ENCODE data around the gene NOTO. TPM values are rescaled to one million over a fixed set of nuclear protein-coding genes. Genes with fewer than 3 reads are reported as not detected.

The NOTO gene
- total and polyA plus RNA-seq, 4 experiments from 2014 or later: not detected

- no peak overlapping the region for H3K27ac ChIP-seq (ENCODE audit: low read depth, low read length)
- intact Hi-C loops (cut with micrococcal nuclease): loop anchor here (10.0 kb wide), 1 partner anchor 746 kb away; the partner anchor contains the start of gene TET3
- peaks cover 12 to 63% of the 10 kb centered on the region in 2 donors for H3K36me3 Mint-ChIP-seq
Observed at GRCh38 chr2:73238976-73239375, 36.6 kb downstream of the NOTO start.

GRCh38 chr2:73239776-73240175 lies 37.4 kb downstream of the NOTO start:
- Mint-ChIP-seq H3K27ac (peak overlapping the region in 3 of 7 donors; percentile 3 to 71 (median 70)), H3K4me1 (peaks cover 24 to 46% (median 34%) of the 10 kb centered on the region in 4 donors), H3K36me3 (peaks cover 15 to 65% of the 10 kb centered on the region in 2 donors), H3K4me3 (no peak overlapping the region), H3K9me3 (no peaks in the 10 kb centered on the region), H3K27me3 (no peaks in the 10 kb centered on the region)
- no peak overlapping the region for H3K27ac ChIP-seq (ENCODE audit: low read depth, low read length)
- H3K4me3 ChIP-seq (ENCODE audit: low read length in 2 of 2): no peak overlapping the region
- H3K36me3 ChIP-seq (ENCODE audit: insufficient read depth, low read length): peaks cover 39% of the 10 kb centered on the region
- POLR2A ChIA-PET (ENCODE audit: partially characterized antibody): interaction anchor here (1.4 kb wide), 1 partner anchor 33 kb away, joined by 4 read pairs; no protein-coding TSS in a partner anchor
- H3K27me3 ChIP-seq (ENCODE audit: insufficient read depth, low read length): no peaks in the 10 kb centered on the region
- intact Hi-C loops (cut with micrococcal nuclease): loop anchor here (10.0 kb wide), 1 partner anchor 745 kb away; the partner anchor contains the start of gene TET3
- CTCF ChIA-PET (ENCODE audit: partially characterized antibody): interaction anchor here (1.6 to 8.4 kb wide), 2 partner anchors 22 to 28 kb away, joined by 4 to 77 read pairs; partner anchors contain the start of gene SMYD5
- no peak for DNase-seq
- H3K9me3 ChIP-seq (ENCODE audit: control insufficient read depth in 1 of 2, low read length in 2 of 2): no peaks in the 10 kb centered on the region
- peaks cover 33% of the 10 kb centered on the region for H3K4me1 ChIP-seq (ENCODE audit: insufficient read depth, low read length)

More at GRCh38 chr2:73238976-73239375, 36.6 kb downstream of the NOTO start:
- ChIA-PET POLR2A (ENCODE audit: partially characterized antibody) (interaction anchor here (1.1 to 1.4 kb wide), 3 partner anchors 9 to 33 kb away, joined by 3 to 4 read pairs (median 3); no protein-coding TSS in a partner anchor), CTCF (ENCODE audit: partially characterized antibody) (interaction anchor here (1.0 to 8.4 kb wide), 4 partner anchors 18 to 61 kb away, joined by 3 to 77 read pairs (median 4); partner anchors contain the start of gene SMYD5)
- H3K36me3 ChIP-seq (ENCODE audit: insufficient read depth, low read length): peaks cover 31% of the 10 kb centered on the region
- H3K4me3 ChIP-seq (ENCODE audit: low read length in 2 of 2): no peak overlapping the region
- H3K27me3 ChIP-seq (ENCODE audit: insufficient read depth, low read length): no peaks in the 10 kb centered on the region
- H3K9me3 Mint-ChIP-seq: no peaks in the 10 kb centered on the region
- H3K27ac Mint-ChIP-seq: peak overlapping the region in 3 of 7 donors; percentile 22 to 71 (median 53)
- H3K27me3 Mint-ChIP-seq: no peaks in the 10 kb centered on the region
- H3K4me1 Mint-ChIP-seq: peaks cover 25 to 54% (median 35%) of the 10 kb centered on the region in 4 donors
- DNase-seq: no peak
- H3K9me3 ChIP-seq (ENCODE audit: control insufficient read depth in 1 of 2, low read length in 2 of 2): no peaks in the 10 kb centered on the region
- H3K4me1 ChIP-seq (ENCODE audit: insufficient read depth, low read length): peaks cover 35% of the 10 kb centered on the region
- no peak overlapping the region for H3K4me3 Mint-ChIP-seq

GRCh38 chr2:73243884-73244570 lies 41.7 kb downstream of the NOTO start:
- Histone ChIP-seq H3K9me3 (ENCODE audit: control insufficient read depth in 1 of 2, low read length in 2 of 2) (no peaks in the 10 kb centered on the region), H3K27ac (ENCODE audit: low read depth, low read length) (no peak overlapping the region), H3K36me3 (ENCODE audit: insufficient read depth, low read length) (peaks cover 77% of the 10 kb centered on the region), H3K4me1 (ENCODE audit: insufficient read depth, low read length) (peaks cover 4% of the 10 kb centered on the region), H3K27me3 (ENCODE audit: insufficient read depth, low read length) (no peaks in the 10 kb centered on the region), H3K4me3 (ENCODE audit: low read length in 2 of 2) (no peak overlapping the region)
- Mint-ChIP-seq H3K27ac (no peak overlapping the region), H3K9me3 (no peaks in the 10 kb centered on the region), H3K4me3 (no peak overlapping the region), H3K4me1 (peaks cover 1 to 8% (median 6%) of the 10 kb centered on the region in 4 donors), H3K27me3 (no peaks in the 10 kb centered on the region), H3K36me3 (peaks cover 45 to 86% of the 10 kb centered on the region in 2 donors)
- no peak for DNase-seq
- CTCF ChIA-PET (ENCODE audit: partially characterized antibody): no interaction called here
- intact Hi-C loops (cut with micrococcal nuclease): no loop called here
- POLR2A ChIA-PET (ENCODE audit: partially characterized antibody): interaction anchor here (3.8 kb wide), 1 partner anchor 10 kb away, joined by 20 read pairs; the partner anchor contains the start of genes CCT7 and PRADC1

GRCh38 chr2:73244580-73244979 lies 42.2 kb downstream of the NOTO start:
- Histone ChIP-seq H3K36me3 (ENCODE audit: insufficient read depth, low read length) (peaks cover 77% of the 10 kb centered on the region), H3K4me3 (ENCODE audit: low read length in 2 of 2) (no peak overlapping the region), H3K27ac (ENCODE audit: low read depth, low read length) (no peak overlapping the region), H3K9me3 (ENCODE audit: control insufficient read depth in 1 of 2, low read length in 2 of 2) (no peaks in the 10 kb centered on the region), H3K4me1 (ENCODE audit: insufficient read depth, low read length) (peaks cover under 1% of the 10 kb centered on the region), H3K27me3 (ENCODE audit: insufficient read depth, low read length) (no peaks in the 10 kb centered on the region)
- Mint-ChIP-seq H3K4me3 (no peak overlapping the region), H3K27me3 (no peaks in the 10 kb centered on the region), H3K9me3 (no peaks in the 10 kb centered on the region), H3K27ac (peak overlapping the region in 2 of 7 donors; percentile 29 to 68), H3K36me3 (peaks cover 47 to 88% of the 10 kb centered on the region in 2 donors), H3K4me1 (peaks cover 0 to 6% (median 4%) of the 10 kb centered on the region in 4 donors)
- ChIA-PET CTCF (ENCODE audit: partially characterized antibody) (no interaction called here), POLR2A (ENCODE audit: partially characterized antibody) (interaction anchor here (3.8 kb wide), 1 partner anchor 11 kb away, joined by 20 read pairs; the partner anchor contains the start of genes CCT7 and PRADC1)
- intact Hi-C loops (cut with micrococcal nuclease): no loop called here
- DNase-seq: no peak

GRCh38 chr2:73246850-73247249 lies 44.5 kb downstream of the NOTO start:
- peaks cover 0 to 6% (median 3%) of the 10 kb centered on the region in 4 donors for H3K4me1 Mint-ChIP-seq
- Histone ChIP-seq H3K27me3 (ENCODE audit: insufficient read depth, low read length) (no peaks in the 10 kb centered on the region), H3K4me3 (ENCODE audit: low read length in 2 of 2) (no peak overlapping the region), H3K36me3 (ENCODE audit: insufficient read depth, low read length) (peaks cover 90% of the 10 kb centered on the region), H3K27ac (ENCODE audit: low read depth, low read length) (no peak overlapping the region), H3K4me1 (ENCODE audit: insufficient read depth, low read length) (no peaks in the 10 kb centered on the region), H3K9me3 (ENCODE audit: control insufficient read depth in 1 of 2, low read length in 2 of 2) (no peaks in the 10 kb centered on the region)
- H3K9me3 Mint-ChIP-seq: no peaks in the 10 kb centered on the region
- no peaks in the 10 kb centered on the region for H3K27me3 Mint-ChIP-seq
- no peak for DNase-seq
- intact Hi-C loops (cut with micrococcal nuclease): no loop called here
- ChIA-PET POLR2A (ENCODE audit: partially characterized antibody) (interaction anchor here (1.0 to 1.1 kb wide), 2 partner anchors 11 to 13 kb away, joined by 3 to 4 read pairs; partner anchors contain the start of gene CCT7), CTCF (ENCODE audit: partially characterized antibody) (interaction anchor here (2.3 kb wide), 1 partner anchor 43 kb away, joined by 6 read pairs; no protein-coding TSS in a partner anchor)
- no peak overlapping the region for H3K4me3 Mint-ChIP-seq
- H3K36me3 Mint-ChIP-seq: peaks cover 58 to 87% of the 10 kb centered on the region in 2 donors
- H3K27ac Mint-ChIP-seq: peak overlapping the region in 3 of 7 donors; percentile 24 to 70 (median 57)

- H3K4me1 ChIP-seq (ENCODE audit: insufficient read depth, low read length): no peaks in the 10 kb centered on the region
- no peak overlapping the region for H3K4me3 ChIP-seq (ENCODE audit: low read length in 2 of 2)
- H3K27me3 ChIP-seq (ENCODE audit: insufficient read depth, low read length): no peaks in the 10 kb centered on the region
- Mint-ChIP-seq H3K36me3 (peaks cover 67 to 91% of the 10 kb centered on the region in 2 donors), H3K27me3 (no peaks in the 10 kb centered on the region), H3K4me1 (peaks cover 0 to 6% (median 0%) of the 10 kb centered on the region in 4 donors), H3K9me3 (no peaks in the 10 kb centered on the region), H3K4me3 (no peak overlapping the region), H3K27ac (peak overlapping the region in 2 of 7 donors; percentile 49 to 51)
- H3K9me3 ChIP-seq (ENCODE audit: control insufficient read depth in 1 of 2, low read length in 2 of 2): no peaks in the 10 kb centered on the region
- intact Hi-C loops (cut with micrococcal nuclease): no loop called here
- no peak for DNase-seq
- CTCF ChIA-PET (ENCODE audit: partially characterized antibody): no interaction called here
- POLR2A ChIA-PET (ENCODE audit: partially characterized antibody): no interaction called here
- peaks cover 82% of the 10 kb centered on the region for H3K36me3 ChIP-seq (ENCODE audit: insufficient read depth, low read length)
- H3K27ac ChIP-seq (ENCODE audit: low read depth, low read length): no peak overlapping the region
Observed at GRCh38 chr2:73249636-73250035, 47.3 kb downstream of the NOTO start.

Data from CD4-positive, alpha-beta memory T cell (primary cell).